ENCODE data around the gene KRTAP5-11. TPM values are rescaled to one million over a fixed set of nuclear protein-coding genes. Genes with fewer than 3 reads are reported as not detected.
"Not testable (repeated sequence)": the region's sequence is repeated elsewhere in the genome, so short reads cannot be mapped to it uniquely, and the experiment has no call there.

Gene KRTAP5-11
- total and polyA plus RNA-seq, 2 experiments from 2014 or later: not detected

DNA sequence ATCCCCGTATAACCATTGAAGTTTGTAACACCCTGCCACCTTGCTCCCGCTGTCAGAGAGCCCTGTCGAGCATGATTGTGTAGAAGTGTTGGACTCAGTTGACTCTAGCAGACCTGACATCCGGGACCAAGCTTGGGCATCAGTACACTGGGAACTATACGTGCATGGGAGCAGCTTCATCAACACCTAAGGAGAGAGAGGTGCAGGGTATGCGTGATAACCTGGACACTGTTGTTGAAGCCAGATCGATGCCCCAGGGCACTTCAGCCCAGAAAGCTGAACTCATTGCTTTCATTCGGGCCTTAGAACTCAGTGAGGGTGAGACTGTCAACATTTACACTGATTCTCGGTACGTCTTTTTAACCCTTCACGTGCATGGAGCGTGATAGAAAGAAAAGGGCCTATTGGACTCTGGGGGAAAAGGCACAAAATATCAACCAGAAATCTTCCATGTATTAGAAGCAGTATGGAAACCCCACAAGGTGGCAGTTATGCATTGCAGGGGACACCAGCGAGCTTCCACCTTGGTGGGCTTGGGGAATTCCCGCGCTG lies 31.8 kb upstream of the KRTAP5-11 start:
- H3K9me2 ChIP-seq (ENCODE audit: insufficient read depth); H3K27ac ChIP-seq; H3K36me3 ChIP-seq (ENCODE audit: low read depth); H3K4me2 ChIP-seq (ENCODE audit: unreplicated experiment); H3K27me3 ChIP-seq (replicated peaks; ENCODE audit: insufficient read depth); H3K4me1 ChIP-seq (ENCODE audit: insufficient read depth); H3K79me2 ChIP-seq (ENCODE audit: insufficient read depth); H3K9ac ChIP-seq; H4K20me1 ChIP-seq (ENCODE audit: insufficient read depth); in situ Hi-C loops (cut with MboI); H2AFZ ChIP-seq; H3F3A ChIP-seq (ENCODE audit: insufficient read depth); DNase-seq; H3K9me3 ChIP-seq (ENCODE audit: low read depth); H3K4me3 ChIP-seq: not testable (repeated sequence)
- 45 to 50% methylated on average over 15 of the region's 15 CpGs for WGBS, 2 experiments (ENCODE audit: low coverage in 1 of 2, low lambda C conversion rate in 2 of 2, missing lambda C conversion rate in 2 of 2)

DNA sequence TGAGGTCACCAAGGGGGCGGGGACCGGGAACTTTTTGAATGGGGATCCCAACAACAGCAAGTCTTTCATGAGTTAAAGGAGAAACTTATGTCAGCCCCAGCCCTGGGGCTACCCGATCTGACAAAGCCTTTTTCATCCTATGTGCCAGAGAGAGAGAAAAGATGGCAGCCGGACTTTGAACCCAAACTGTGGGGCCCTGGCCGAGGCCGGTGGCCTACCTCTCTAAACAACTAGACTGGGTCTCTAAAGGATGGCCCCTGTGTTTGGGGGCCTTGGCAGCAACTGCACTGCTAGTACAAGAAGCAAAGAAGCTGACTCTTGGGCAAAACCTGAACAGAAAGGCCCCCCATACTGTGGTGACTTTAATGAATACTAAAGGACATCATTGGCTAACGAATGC lies 31.3 kb upstream of the KRTAP5-11 start:
- H3K27ac ChIP-seq; H3K79me2 ChIP-seq (ENCODE audit: insufficient read depth); H4K20me1 ChIP-seq (ENCODE audit: insufficient read depth); H3F3A ChIP-seq (ENCODE audit: insufficient read depth); DNase-seq; in situ Hi-C loops (cut with MboI); H3K4me2 ChIP-seq (ENCODE audit: unreplicated experiment); H2AFZ ChIP-seq; H3K36me3 ChIP-seq (ENCODE audit: low read depth); H3K4me1 ChIP-seq (ENCODE audit: insufficient read depth); H3K9me2 ChIP-seq (ENCODE audit: insufficient read depth); H3K27me3 ChIP-seq (replicated peaks; ENCODE audit: insufficient read depth); H3K4me3 ChIP-seq; H3K9me3 ChIP-seq (ENCODE audit: low read depth); H3K9ac ChIP-seq: not testable (repeated sequence)
- 42 to 43% methylated on average over 5 to 7 of the region's 7 CpGs for WGBS, 2 experiments (ENCODE audit: low coverage in 1 of 2, low lambda C conversion rate in 2 of 2, missing lambda C conversion rate in 2 of 2)

DNA sequence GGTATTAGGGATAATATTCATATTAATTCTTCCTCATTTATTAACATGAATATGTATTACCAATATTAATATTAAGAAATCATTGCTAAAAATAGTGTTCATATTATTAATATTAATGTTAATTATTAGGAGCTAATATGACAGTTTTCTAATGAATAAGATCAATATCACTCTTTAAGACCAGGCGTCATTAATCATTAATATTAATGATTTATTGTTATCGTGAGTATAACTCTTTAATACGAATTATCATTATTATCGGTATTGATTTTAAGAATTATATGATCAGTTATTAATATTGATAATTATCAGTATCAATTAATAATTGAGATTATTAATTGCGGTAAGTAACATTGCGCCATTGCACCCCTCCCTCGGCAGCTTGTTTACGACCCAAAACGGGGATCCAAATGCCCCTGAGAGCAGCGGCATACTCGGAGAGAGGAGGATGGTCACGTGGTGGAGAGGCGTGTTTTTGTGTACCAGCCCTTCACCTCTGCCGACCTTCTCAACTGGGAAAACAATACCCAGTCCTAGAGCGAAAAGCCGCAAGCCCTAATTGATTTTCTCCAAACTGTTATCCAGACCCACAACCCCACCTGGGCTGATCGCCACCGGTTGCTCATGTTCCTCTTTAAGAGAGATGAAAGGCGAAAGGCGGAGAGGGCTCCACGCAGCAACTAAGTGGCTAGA lies 28.7 kb upstream of the KRTAP5-11 start:
- H3K27ac ChIP-seq; H3K27me3 ChIP-seq (replicated peaks; ENCODE audit: insufficient read depth); H3K4me2 ChIP-seq (ENCODE audit: unreplicated experiment); H2AFZ ChIP-seq; H3F3A ChIP-seq (ENCODE audit: insufficient read depth); H3K9me2 ChIP-seq (ENCODE audit: insufficient read depth); H4K20me1 ChIP-seq (ENCODE audit: insufficient read depth); H3K4me1 ChIP-seq (ENCODE audit: insufficient read depth); H3K36me3 ChIP-seq (ENCODE audit: low read depth); DNase-seq; H3K9ac ChIP-seq; H3K79me2 ChIP-seq (ENCODE audit: insufficient read depth); H3K4me3 ChIP-seq; H3K9me3 ChIP-seq (ENCODE audit: low read depth); in situ Hi-C loops (cut with MboI): not testable (repeated sequence)
- WGBS, 2 experiments (ENCODE audit: low coverage in 1 of 2, low lambda C conversion rate in 2 of 2, missing lambda C conversion rate in 2 of 2): 76 to 80% methylated on average over 21 of the region's 21 CpGs

- H3K4me3 ChIP-seq; H3K4me1 ChIP-seq (ENCODE audit: insufficient read depth); in situ Hi-C loops (cut with MboI); H3K36me3 ChIP-seq (ENCODE audit: low read depth); H3K4me2 ChIP-seq (ENCODE audit: unreplicated experiment); H3K79me2 ChIP-seq (ENCODE audit: insufficient read depth); H3F3A ChIP-seq (ENCODE audit: insufficient read depth); H3K27me3 ChIP-seq (replicated peaks; ENCODE audit: insufficient read depth); H3K27ac ChIP-seq; DNase-seq; H3K9ac ChIP-seq; H4K20me1 ChIP-seq (ENCODE audit: insufficient read depth); H2AFZ ChIP-seq; H3K9me2 ChIP-seq (ENCODE audit: insufficient read depth); H3K9me3 ChIP-seq (ENCODE audit: low read depth): not testable (repeated sequence)
- WGBS, 2 experiments (ENCODE audit: low coverage in 1 of 2, low lambda C conversion rate in 2 of 2, missing lambda C conversion rate in 2 of 2): 10 to 23% methylated on average over 11 to 16 of the region's 21 CpGs
Measured at GRCh38 chr11:71608272-71608671, 25.6 kb upstream of the KRTAP5-11 start.

- H3K9me3 ChIP-seq (ENCODE audit: low read depth); in situ Hi-C loops (cut with MboI); H4K20me1 ChIP-seq (ENCODE audit: insufficient read depth); H3K4me2 ChIP-seq (ENCODE audit: unreplicated experiment); H2AFZ ChIP-seq; H3K36me3 ChIP-seq (ENCODE audit: low read depth); H3K9me2 ChIP-seq (ENCODE audit: insufficient read depth); H3F3A ChIP-seq (ENCODE audit: insufficient read depth); H3K27me3 ChIP-seq (replicated peaks; ENCODE audit: insufficient read depth); H3K4me1 ChIP-seq (ENCODE audit: insufficient read depth); H3K27ac ChIP-seq; DNase-seq; H3K4me3 ChIP-seq; H3K9ac ChIP-seq; H3K79me2 ChIP-seq (ENCODE audit: insufficient read depth): not testable (repeated sequence)
- TF ChIP-seq EZH2 (IDR thresholded peaks at IDR 0.05; ENCODE audit: insufficient read depth, poor library complexity, severe bottlenecking): peak; percentile 60
- WGBS, 2 experiments (ENCODE audit: low coverage in 1 of 2, low lambda C conversion rate in 2 of 2, missing lambda C conversion rate in 2 of 2): 8 to 11% methylated on average over 30 to 41 of the region's 59 CpGs
Measured at GRCh38 chr11:71607520-71608216, 25.0 kb upstream of the KRTAP5-11 start.

- H3K79me2 ChIP-seq (ENCODE audit: insufficient read depth); H3K9me2 ChIP-seq (ENCODE audit: insufficient read depth); H3F3A ChIP-seq (ENCODE audit: insufficient read depth); H2AFZ ChIP-seq; H4K20me1 ChIP-seq (ENCODE audit: insufficient read depth); H3K4me2 ChIP-seq (ENCODE audit: unreplicated experiment); H3K36me3 ChIP-seq (ENCODE audit: low read depth); DNase-seq; H3K4me1 ChIP-seq (ENCODE audit: insufficient read depth); H3K9ac ChIP-seq; H3K9me3 ChIP-seq (ENCODE audit: low read depth); H3K27me3 ChIP-seq (replicated peaks; ENCODE audit: insufficient read depth); H3K27ac ChIP-seq; in situ Hi-C loops (cut with MboI); H3K4me3 ChIP-seq: not testable (repeated sequence)
- 6 to 9% methylated on average over 16 to 46 of the region's 48 CpGs for WGBS, 2 experiments (ENCODE audit: low coverage in 1 of 2, low lambda C conversion rate in 2 of 2, missing lambda C conversion rate in 2 of 2)
Measured at GRCh38 chr11:71606853-71607519, 24.3 kb upstream of the KRTAP5-11 start.

DNA sequence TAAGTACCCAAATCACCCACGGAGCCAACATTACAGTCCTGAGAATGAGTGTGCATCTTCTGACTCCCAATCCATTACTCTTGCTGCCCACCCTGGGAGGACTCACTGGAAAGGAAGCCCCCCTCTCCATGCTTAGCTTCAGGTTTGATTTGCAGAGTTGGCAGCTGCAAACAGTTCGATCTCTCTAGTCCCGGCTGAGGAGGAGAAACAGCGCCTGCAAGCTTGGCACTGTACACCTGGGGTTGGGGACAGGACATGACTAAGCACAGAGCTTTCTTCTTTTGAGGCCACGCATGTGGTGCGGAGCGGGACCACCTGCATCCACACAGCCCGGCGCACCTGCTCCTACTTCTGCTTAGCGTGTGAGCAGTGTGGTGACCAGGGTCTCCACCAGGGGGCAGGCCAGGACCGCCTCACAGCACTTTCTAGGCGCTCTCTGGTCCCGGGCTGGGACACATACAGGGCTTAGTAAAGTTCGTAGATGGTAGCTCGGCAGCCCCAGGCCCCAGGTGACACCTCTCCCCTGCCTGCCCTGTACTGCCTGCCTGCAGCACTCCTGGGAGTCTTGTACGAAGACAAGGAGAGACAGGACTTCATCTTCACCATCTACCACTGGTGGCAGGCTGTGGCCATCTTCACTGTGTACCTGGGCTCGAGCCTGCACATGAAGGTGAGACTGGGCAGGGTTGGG lies 22.3 kb upstream of the KRTAP5-11 start:
- H3K4me1 ChIP-seq (ENCODE audit: insufficient read depth); H2AFZ ChIP-seq; H3F3A ChIP-seq (ENCODE audit: insufficient read depth); H3K4me2 ChIP-seq (ENCODE audit: unreplicated experiment); DNase-seq; H3K79me2 ChIP-seq (ENCODE audit: insufficient read depth); H3K4me3 ChIP-seq; H3K9ac ChIP-seq; H3K9me2 ChIP-seq (ENCODE audit: insufficient read depth); H3K36me3 ChIP-seq (ENCODE audit: low read depth); H4K20me1 ChIP-seq (ENCODE audit: insufficient read depth); in situ Hi-C loops (cut with MboI); H3K27me3 ChIP-seq (replicated peaks; ENCODE audit: insufficient read depth); H3K9me3 ChIP-seq (ENCODE audit: low read depth); H3K27ac ChIP-seq: not testable (repeated sequence)
- 14 to 18% methylated on average over 13 to 14 of the region's 17 CpGs for WGBS, 2 experiments (ENCODE audit: low coverage in 1 of 2, low lambda C conversion rate in 2 of 2, missing lambda C conversion rate in 2 of 2)

All from GM23248 (cell line).